RWPE2 (cell line): ENCODE data around the gene IFNK.

Experiments used
- ATAC-seq: fragments of 200-7000 bp; cut with Tn5 transposase; 3 replicates; pipeline ENCODE4 v1.9.1; 2021; ENCODE audit warnings: low read depth
- DNase-seq: peaks from one replicate; pipeline ENCODE4 v3.0.0-alpha.2; 2020; ENCODE audit warnings: low spot score
- H3K27ac ChIP-seq: fragments of 450-650 bp; 2 replicates; pipeline ENCODE4 v1.5.1; 2017; ENCODE audit warnings: mild to moderate bottlenecking; ENCODE audit not compliant: poor library complexity, severe bottlenecking
- H3K27me3 ChIP-seq: fragments of 250-450 bp; sonication (Bioruptor Pico); 2 replicates; pipeline ENCODE4 v1.5.1; 2021; ENCODE audit warnings: mild to moderate bottlenecking, moderate library complexity; ENCODE audit not compliant: insufficient read depth, poor library complexity, severe bottlenecking
- H3K36me3 ChIP-seq: fragments of 250-450 bp; sonication (Bioruptor Pico); 2 replicates; pipeline ENCODE4 v1.5.1; 2020; ENCODE audit warnings: low read depth, mild to moderate bottlenecking, moderate library complexity
- H3K4me1 ChIP-seq: fragments of 250-450 bp; sonication (Bioruptor Pico); 2 replicates; pipeline ENCODE4 v1.5.1; 2021; ENCODE audit warnings: mild to moderate bottlenecking, moderate library complexity; ENCODE audit not compliant: insufficient read depth, poor library complexity, severe bottlenecking
- H3K4me3 ChIP-seq: fragments of 250-450 bp; sonication (Bioruptor Pico); 2 replicates; pipeline ENCODE4 v1.5.1; 2021; ENCODE audit warnings: mild to moderate bottlenecking, moderate library complexity; ENCODE audit not compliant: severe bottlenecking
- H3K9me3 ChIP-seq: fragments of 250-450 bp; sonication (Bioruptor Pico); 2 replicates; pipeline ENCODE4 v1.5.1; 2021; ENCODE audit warnings: mild to moderate bottlenecking, moderate library complexity; ENCODE audit not compliant: severe bottlenecking
- CTCF ChIP-seq: fragments of 450-650 bp; IDR thresholded peaks from one replicate; pipeline ENCODE4 v1.5.1; 2017; ENCODE audit warnings: mild to moderate bottlenecking, moderate library complexity; ENCODE audit not compliant: poor library complexity, severe bottlenecking

The IFNK gene

GRCh38 chr9:27542508-27542907 lies 18.4 kb downstream of the IFNK start:
- peaks cover 32% of the 10 kb centered on the region for H3K4me1 ChIP-seq
- DNase-seq = no peak

GRCh38 chr9:27545471-27545870 lies 21.4 kb downstream of the IFNK start:
- TF ChIP-seq CTCF = no peak
- ATAC-seq (no peak), DNase-seq (no peak)
- Histone ChIP-seq H3K27me3 (no peaks in the 10 kb centered on the region), H3K36me3 (peaks cover 47% of the 10 kb centered on the region), H3K9me3 (no peaks in the 10 kb centered on the region), H3K4me3 (no peak overlapping the region), H3K4me1 (peaks cover 14% of the 10 kb centered on the region), H3K27ac (no peak overlapping the region)

More at GRCh38 chr9:27542508-27542907, 18.4 kb downstream of the IFNK start:
- 0 out of 3 replicates have a peak, but pooled peaks have one; percentile 20 for ATAC-seq
- Histone ChIP-seq H3K9me3 (no peaks in the 10 kb centered on the region), H3K27ac (no peak overlapping the region), H3K4me3 (no peak overlapping the region), H3K27me3 (no peaks in the 10 kb centered on the region), H3K36me3 (peaks cover 22% of the 10 kb centered on the region)
- no peak for TF ChIP-seq CTCF

- no peak overlapping the region for H3K4me3 ChIP-seq
- ATAC-seq = peak; percentile 71; the same call in 2 of the 3 replicates
- no peak overlapping the region for H3K27ac ChIP-seq
- no peaks in the 10 kb centered on the region for H3K4me1 ChIP-seq
- H3K27me3 ChIP-seq = no peaks in the 10 kb centered on the region
- peak; percentile 76 for TF ChIP-seq CTCF
- no peak for DNase-seq
- H3K36me3 ChIP-seq = peaks cover 52% of the 10 kb centered on the region
- H3K9me3 ChIP-seq = no peaks in the 10 kb centered on the region
Measured at GRCh38 chr9:27548055-27548741, 24.1 kb downstream of the IFNK start.

GRCh38 chr9:27549196-27549755 lies 25.2 kb downstream of the IFNK start:
- Histone ChIP-seq H3K27me3 (no peaks in the 10 kb centered on the region), H3K4me1 (no peaks in the 10 kb centered on the region), H3K27ac (no peak overlapping the region), H3K36me3 (peaks cover 56% of the 10 kb centered on the region), H3K9me3 (no peaks in the 10 kb centered on the region), H3K4me3 (no peak overlapping the region)
- no peak for TF ChIP-seq CTCF
- DNase-seq (no peak), ATAC-seq (no peak)

GRCh38 chr9:27554712-27555111 lies 30.6 kb downstream of the IFNK start:
- DNase-seq (no peak), ATAC-seq (no peak)
- TF ChIP-seq CTCF = no peak
- Histone ChIP-seq H3K4me3 (no peak overlapping the region), H3K27me3 (no peaks in the 10 kb centered on the region), H3K27ac (no peak overlapping the region), H3K36me3 (peaks cover 64% of the 10 kb centered on the region), H3K9me3 (no peaks in the 10 kb centered on the region), H3K4me1 (no peaks in the 10 kb centered on the region)
